ENCODE data around the gene USP31. TPM values are rescaled to one million over a fixed set of nuclear protein-coding genes. Genes with fewer than 3 reads are reported as not detected.

Gene USP31, protein sequence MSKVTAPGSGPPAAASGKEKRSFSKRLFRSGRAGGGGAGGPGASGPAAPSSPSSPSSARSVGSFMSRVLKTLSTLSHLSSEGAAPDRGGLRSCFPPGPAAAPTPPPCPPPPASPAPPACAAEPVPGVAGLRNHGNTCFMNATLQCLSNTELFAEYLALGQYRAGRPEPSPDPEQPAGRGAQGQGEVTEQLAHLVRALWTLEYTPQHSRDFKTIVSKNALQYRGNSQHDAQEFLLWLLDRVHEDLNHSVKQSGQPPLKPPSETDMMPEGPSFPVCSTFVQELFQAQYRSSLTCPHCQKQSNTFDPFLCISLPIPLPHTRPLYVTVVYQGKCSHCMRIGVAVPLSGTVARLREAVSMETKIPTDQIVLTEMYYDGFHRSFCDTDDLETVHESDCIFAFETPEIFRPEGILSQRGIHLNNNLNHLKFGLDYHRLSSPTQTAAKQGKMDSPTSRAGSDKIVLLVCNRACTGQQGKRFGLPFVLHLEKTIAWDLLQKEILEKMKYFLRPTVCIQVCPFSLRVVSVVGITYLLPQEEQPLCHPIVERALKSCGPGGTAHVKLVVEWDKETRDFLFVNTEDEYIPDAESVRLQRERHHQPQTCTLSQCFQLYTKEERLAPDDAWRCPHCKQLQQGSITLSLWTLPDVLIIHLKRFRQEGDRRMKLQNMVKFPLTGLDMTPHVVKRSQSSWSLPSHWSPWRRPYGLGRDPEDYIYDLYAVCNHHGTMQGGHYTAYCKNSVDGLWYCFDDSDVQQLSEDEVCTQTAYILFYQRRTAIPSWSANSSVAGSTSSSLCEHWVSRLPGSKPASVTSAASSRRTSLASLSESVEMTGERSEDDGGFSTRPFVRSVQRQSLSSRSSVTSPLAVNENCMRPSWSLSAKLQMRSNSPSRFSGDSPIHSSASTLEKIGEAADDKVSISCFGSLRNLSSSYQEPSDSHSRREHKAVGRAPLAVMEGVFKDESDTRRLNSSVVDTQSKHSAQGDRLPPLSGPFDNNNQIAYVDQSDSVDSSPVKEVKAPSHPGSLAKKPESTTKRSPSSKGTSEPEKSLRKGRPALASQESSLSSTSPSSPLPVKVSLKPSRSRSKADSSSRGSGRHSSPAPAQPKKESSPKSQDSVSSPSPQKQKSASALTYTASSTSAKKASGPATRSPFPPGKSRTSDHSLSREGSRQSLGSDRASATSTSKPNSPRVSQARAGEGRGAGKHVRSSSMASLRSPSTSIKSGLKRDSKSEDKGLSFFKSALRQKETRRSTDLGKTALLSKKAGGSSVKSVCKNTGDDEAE (N-terminal part only)
- total RNA-seq, result 12.3 and 13.4 TPM in 2 replicates

GRCh38 chr16:23149267-23149992, at the start of gene USP31:
USP31 (minus strand) TSS chr16:23149452; CDS start chr16:23149270, 182 bp downstream.
- H3K36me3 ChIP-seq (ENCODE audit: control insufficient read depth, insufficient read depth, low read length), result no peaks in the 10 kb centered on the region
- TF ChIP-seq, protein P1, sequence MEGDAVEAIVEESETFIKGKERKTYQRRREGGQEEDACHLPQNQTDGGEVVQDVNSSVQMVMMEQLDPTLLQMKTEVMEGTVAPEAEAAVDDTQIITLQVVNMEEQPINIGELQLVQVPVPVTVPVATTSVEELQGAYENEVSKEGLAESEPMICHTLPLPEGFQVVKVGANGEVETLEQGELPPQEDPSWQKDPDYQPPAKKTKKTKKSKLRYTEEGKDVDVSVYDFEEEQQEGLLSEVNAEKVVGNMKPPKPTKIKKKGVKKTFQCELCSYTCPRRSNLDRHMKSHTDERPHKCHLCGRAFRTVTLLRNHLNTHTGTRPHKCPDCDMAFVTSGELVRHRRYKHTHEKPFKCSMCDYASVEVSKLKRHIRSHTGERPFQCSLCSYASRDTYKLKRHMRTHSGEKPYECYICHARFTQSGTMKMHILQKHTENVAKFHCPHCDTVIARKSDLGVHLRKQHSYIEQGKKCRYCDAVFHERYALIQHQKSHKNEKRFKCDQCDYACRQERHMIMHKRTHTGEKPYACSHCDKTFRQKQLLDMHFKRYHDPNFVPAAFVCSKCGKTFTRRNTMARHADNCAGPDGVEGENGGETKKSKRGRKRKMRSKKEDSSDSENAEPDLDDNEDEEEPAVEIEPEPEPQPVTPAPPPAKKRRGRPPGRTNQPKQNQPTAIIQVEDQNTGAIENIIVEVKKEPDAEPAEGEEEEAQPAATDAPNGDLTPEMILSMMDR (IDR thresholded peaks at IDR 0.05; ENCODE audit: insufficient read depth, low read length, severe bottlenecking), result no peak
- peak; percentile 96 for DNase-seq (ENCODE audit: low read depth)
- peak within 1 kb of the TSS; percentile 72 for H3K4me3 ChIP-seq (ENCODE audit: low read depth, low read length)
- no peaks in the 10 kb centered on the region for H3K27me3 ChIP-seq (ENCODE audit: control insufficient read depth, insufficient read depth, low read length)
- FAIRE-seq, result no peak

DNA sequence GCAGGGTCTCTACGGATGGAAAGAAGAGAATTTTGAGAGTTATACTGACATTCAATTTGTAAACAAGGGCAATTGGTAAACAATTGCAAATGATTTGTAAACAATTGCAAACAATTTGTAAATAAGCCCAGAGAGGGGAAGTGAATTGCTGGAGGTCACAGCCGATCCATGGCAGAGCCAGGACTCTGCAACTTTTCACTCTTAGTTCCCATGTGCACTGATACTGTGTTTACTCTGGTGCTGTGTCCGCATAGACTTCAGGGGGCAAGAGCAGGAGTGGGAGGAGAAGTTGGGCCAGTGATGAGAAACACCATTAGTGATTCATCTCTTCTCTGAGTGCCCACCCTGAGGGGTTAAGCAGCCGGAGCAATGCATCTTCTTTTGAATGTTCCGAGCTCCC, 47.3 kb upstream of the USP31 start:
- Histone ChIP-seq H3K36me3 (ENCODE audit: control insufficient read depth, insufficient read depth, low read length) (no peaks in the 10 kb centered on the region), H3K27me3 (ENCODE audit: control insufficient read depth, insufficient read depth, low read length) (peaks cover 4% of the 10 kb centered on the region), H3K4me3 (ENCODE audit: low read depth, low read length) (no peak overlapping the region)
- no peak for FAIRE-seq
- TF ChIP-seq, protein P1 (IDR thresholded peaks at IDR 0.05; ENCODE audit: insufficient read depth, low read length, severe bottlenecking), result no peak
- DNase-seq (ENCODE audit: low read depth), result no peak

DNA sequence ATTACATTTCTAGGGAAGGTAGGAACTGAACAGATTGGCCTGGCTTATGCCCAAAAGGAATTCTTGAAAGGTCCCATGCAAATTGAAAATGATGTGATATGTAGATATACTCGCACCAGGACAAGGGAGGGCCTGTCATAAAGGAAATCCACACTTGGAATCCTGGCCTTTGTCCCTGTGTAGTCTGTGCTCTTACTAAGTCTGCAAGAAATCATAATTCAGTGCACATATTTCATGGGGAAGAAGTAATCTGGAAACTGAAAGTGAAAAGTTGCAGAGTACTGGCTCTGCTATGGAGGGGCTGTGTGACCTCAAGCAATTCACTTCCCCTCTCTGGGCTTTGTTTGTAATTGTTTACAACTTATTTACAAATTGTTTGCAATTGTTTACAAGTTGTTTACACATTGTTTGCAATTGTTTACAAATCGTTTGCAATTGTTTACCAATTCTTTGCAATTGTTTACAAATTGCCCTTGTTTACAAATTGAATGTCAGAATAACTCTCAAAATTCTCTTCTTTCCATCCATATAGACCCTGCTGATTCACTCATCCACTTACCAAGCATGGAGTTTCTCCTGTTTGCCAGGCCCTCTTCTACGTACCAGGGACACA, 46.2 kb upstream of the USP31 start:
- Histone ChIP-seq H3K27me3 (ENCODE audit: control insufficient read depth, insufficient read depth, low read length) (no peaks in the 10 kb centered on the region), H3K36me3 (ENCODE audit: control insufficient read depth, insufficient read depth, low read length) (no peaks in the 10 kb centered on the region), H3K4me3 (ENCODE audit: low read depth, low read length) (no peak overlapping the region)
- DNase-seq (ENCODE audit: low read depth) (no peak), FAIRE-seq (peak; percentile 79)
- TF ChIP-seq, protein P1 (IDR thresholded peaks at IDR 0.05; ENCODE audit: insufficient read depth, low read length, severe bottlenecking), result no peak

- FAIRE-seq, result no peak
- Histone ChIP-seq H3K4me3 (ENCODE audit: low read depth, low read length) (no peak overlapping the region), H3K27me3 (ENCODE audit: control insufficient read depth, insufficient read depth, low read length) (no peaks in the 10 kb centered on the region), H3K36me3 (ENCODE audit: control insufficient read depth, insufficient read depth, low read length) (no peaks in the 10 kb centered on the region)
- TF ChIP-seq, protein P1 (IDR thresholded peaks at IDR 0.05; ENCODE audit: insufficient read depth, low read length, severe bottlenecking), result no peak
- no peak for DNase-seq (ENCODE audit: low read depth)
These were observed 45.4 kb upstream of the USP31 start for GRCh38 chr16:23194497-23195221.
